Stimulated activated CD8-positive, alpha-beta memory T cell treated with anti-CD3 and anti-CD28 coated beads, Interleukin-2, amount 100 ng/mL, for 48 hours (primary cell): ENCODE results near the gene HBD.
"Not testable (repeated sequence)": the region's sequence is repeated elsewhere in the genome, so short reads cannot be mapped to it uniquely, and the experiment has no call there.

Experiments
- DNase-seq, 2 donors: peaks; one replicate each; pipeline ENCODE4 v3.0.0-alpha.2; 2020; ENCODE audit warnings: low read depth in 2 of 2

Gene HBD

GRCh38 chr11:5253440-5253839 lies 19.2 kb upstream of the HBD start:
- not testable (repeated sequence) for DNase-seq

GRCh38 chr11:5252919-5253265 lies 18.6 kb upstream of the HBD start:
- no peak for DNase-seq

DNA sequence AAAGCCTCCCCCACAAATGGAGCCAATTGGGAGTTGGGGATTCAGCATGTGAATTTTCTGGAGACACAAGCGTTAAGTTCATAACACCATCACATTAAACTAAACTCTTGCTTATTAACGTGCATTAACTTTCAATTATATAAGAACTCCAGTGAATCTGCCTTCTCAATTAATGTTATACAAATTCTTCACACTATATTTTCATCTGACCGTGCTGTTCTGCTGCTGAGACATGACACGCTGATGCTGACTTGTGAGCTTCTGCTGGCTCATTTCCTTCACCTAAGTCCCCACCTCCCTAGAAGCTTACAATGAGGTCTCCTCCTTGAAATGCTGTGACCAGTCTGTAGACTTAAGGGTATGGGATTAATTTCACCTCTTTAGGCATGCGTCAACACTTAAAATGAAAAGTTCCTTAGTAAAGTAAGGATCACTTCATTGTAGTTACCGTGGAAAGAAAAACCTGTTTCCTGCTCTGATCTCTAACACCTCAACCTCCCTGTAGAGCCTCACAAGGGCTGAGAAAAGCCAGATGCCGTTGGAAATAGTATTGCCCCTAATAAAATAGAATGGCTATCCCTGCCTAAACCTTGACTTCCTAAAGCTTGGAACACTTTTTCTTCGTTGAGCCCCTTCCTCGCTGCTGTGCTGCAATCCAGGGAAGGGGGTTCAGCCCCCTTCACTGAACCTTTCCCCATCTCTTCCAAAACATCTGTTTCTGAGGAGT lies 18.1 kb upstream of the HBD start:
- no peak for DNase-seq

GRCh38 chr11:5251746-5252145 lies 17.5 kb upstream of the HBD start:
- DNase-seq = no peak

- no peak for DNase-seq
Observed at GRCh38 chr11:5250543-5251204, 16.4 kb upstream of the HBD start.

- DNase-seq = not testable (repeated sequence)
Observed at GRCh38 chr11:5249807-5250396, 15.6 kb upstream of the HBD start, which contains the start of gene HBG1. HBG1 (minus strand) TSS chr11:5249857; CDS start chr11:5249804, 53 bp downstream.

GRCh38 chr11:5248498-5248897 lies 14.2 kb upstream of the HBD start:
- DNase-seq = not testable (repeated sequence)

DNA sequence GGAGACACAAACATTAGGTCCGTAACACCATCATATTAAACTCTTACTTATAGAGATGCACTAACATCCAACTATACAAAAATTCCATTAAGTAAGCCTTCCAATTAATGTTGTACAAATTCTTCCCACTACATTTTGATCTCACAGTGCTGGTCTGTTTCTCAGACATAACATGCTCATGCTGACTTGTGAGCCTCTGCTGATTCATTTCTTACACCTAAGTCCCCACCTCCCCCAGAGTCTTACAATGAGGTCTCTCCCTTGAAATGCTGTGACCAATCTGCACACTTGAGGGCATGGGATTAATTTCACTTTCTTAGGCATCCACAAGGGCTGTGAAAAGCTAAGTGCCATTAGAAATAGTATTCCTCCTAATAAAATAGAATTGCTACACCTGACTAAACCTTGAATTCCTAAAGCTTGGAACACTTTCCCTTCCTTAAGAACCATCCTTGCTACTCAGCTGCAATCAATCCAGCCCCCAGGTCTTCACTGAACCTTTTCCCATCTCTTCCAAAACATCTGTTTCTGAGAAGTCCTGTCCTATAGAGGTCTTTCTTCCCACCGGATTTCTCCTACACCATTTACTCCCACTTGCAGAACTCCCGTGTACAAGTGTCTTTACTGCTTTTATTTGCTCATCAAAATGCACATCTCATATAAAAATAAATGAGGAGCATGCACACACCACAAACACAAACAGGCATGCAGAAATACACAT lies 13.3 kb upstream of the HBD start:
- no peak for DNase-seq

- DNase-seq = no peak
Observed at GRCh38 chr11:5246772-5247471, 12.6 kb upstream of the HBD start.

DNA sequence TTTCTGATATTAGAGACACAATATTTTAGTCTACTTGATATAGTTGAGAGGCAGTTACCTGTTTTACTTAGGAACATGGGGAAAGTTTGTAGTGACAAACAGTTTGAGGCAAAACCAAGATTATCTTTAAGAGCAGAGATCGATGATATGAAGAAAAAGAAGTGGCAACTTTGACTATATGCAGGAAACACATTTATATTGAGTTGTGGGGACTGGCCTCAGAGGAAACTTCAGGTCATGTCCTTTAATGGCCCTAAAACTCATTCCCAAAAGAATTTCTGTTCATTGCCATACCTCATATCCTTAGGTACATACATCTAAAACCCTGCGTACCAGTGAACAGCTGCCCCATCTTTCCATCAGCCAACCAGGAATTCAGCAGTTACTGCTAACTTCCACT lies 10.9 kb upstream of the HBD start:
- no peak for DNase-seq

DNA sequence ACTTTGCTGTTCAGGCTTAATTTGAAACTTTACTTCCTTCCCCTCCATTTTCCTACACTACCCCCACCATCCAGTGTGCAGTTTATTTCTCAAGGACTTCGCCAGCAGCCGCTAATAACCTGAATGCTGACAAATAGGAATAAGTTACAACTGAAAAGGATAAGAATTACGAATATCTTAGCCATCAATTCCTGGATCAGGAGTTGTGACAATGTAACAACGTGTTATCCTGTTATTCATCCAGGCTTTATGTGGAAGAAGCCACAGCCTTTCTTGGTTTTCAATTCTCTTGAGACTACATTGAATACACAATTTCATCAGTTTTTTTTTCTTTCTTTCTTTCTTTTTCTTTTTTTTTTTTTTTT lies 9.5 kb upstream of the HBD start:
- no peak for DNase-seq

GRCh38 chr11:5242933-5243815 lies 8.9 kb upstream of the HBD start:
- DNase-seq = no peak

DNA sequence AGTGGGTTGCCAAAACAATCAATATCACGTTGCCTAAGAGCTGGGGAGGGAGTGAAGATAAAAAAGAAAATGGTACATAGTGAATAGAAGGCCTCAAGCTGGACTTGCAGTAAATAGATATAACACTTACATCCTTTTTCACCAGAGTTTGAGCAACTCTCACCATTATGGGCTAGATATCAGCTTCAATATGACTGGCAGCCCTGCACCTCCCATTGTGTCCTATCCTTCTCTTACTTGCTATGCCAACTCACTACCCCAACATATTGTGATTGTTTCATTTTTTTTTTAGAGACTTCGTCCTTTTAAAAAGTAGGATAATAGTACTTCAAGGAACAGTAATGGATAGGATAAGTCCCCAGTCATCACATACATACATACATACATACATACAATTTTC lies 7.9 kb upstream of the HBD start:
- DNase-seq = no peak

GRCh38 chr11:5241458-5241857 lies 7.2 kb upstream of the HBD start:
- DNase-seq = no peak

GRCh38 chr11:5240458-5240857 lies 6.2 kb upstream of the HBD start:
- no peak for DNase-seq

GRCh38 chr11:5240056-5240455 lies 5.8 kb upstream of the HBD start:
- DNase-seq = no peak

- no peak for DNase-seq
Observed at GRCh38 chr11:5239046-5239445, 4.8 kb upstream of the HBD start.

GRCh38 chr11:5238486-5238885 lies 4.2 kb upstream of the HBD start:
- DNase-seq = no peak

GRCh38 chr11:5237420-5237819 lies 3.1 kb upstream of the HBD start:
- DNase-seq = no peak

GRCh38 chr11:5235364-5236095 lies 1.2 kb upstream of the HBD start:
- DNase-seq = no peak
